ENCODE data around the gene BNIP3.

Gene BNIP3

GRCh38 chr10:131981429-131982184 lies at the start of gene BNIP3:
Gene BNIP3 (minus strand): TSS chr10:131981923. CDS start chr10:131981806, 117 bp downstream.
- no peaks in the 10 kb centered on the region for H3K27me3 ChIP-seq
- peaks cover under 1 to 25% (median 16%) of the 10 kb centered on the region in 11 experiments; a peak in 20 of 22 replicates for H3K9me3 ChIP-seq (replicated peaks in 1 of 11)
- peaks cover 0 to 23% (median 7%) of the 10 kb centered on the region in 11 experiments; a peak in 14 of 22 replicates for H3K36me3 ChIP-seq
- H3K4me3 ChIP-seq = peak within 1 kb of the TSS; percentile 82 to 96 (median 90)
- H3K4me2 ChIP-seq = peak within 1 kb of the TSS; percentile 90 to 99 (median 97)
- TF ChIP-seq Cebpa-rat (IDR thresholded peaks at IDR 0.05) = no peak
- H3K4me1 ChIP-seq = peaks cover 44 to 58% (median 54%) of the 10 kb centered on the region in 10 experiments
- H3K9ac ChIP-seq = peak within 1 kb of the TSS; percentile 82 to 93 (median 86)
- H3K27ac ChIP-seq = peak within 1 kb of the TSS; percentile 69 to 88 (median 81)
- peaks cover 35 to 50% (median 44%) of the 10 kb centered on the region in 11 experiments; a peak in 21 of 22 replicates for H4K20me1 ChIP-seq

- Histone ChIP-seq H3K9me3 (replicated peaks in 1 of 11) (0 out of 22 replicates have a peak, but pooled peaks cover 0 to 6% (median 0%) of the 10 kb centered on the region in 11 experiments), H3K36me3 (no peaks in the 10 kb centered on the region), H3K4me2 (no peak overlapping the region), H4K20me1 (peaks cover 0 to 9% (median 0%) of the 10 kb centered on the region in 11 experiments; a peak in 2 of 22 replicates), H3K27me3 (peaks cover 20 to 30% (median 25%) of the 10 kb centered on the region in 11 experiments), H3K9ac (no peak overlapping the region), H3K27ac (no peak overlapping the region), H3K4me1 (peaks cover 7 to 15% (median 13%) of the 10 kb centered on the region in 10 experiments; a peak in 17 of 20 replicates), H3K4me3 (no peak overlapping the region)
- TF ChIP-seq Cebpa-rat (IDR thresholded peaks at IDR 0.05) = no peak
Measured at GRCh38 chr10:132030898-132031463, 49.3 kb upstream of the BNIP3 start.

GRCh38 chr10:132028706-132029105 lies 47.0 kb upstream of the BNIP3 start:
- no peak for TF ChIP-seq Cebpa-rat (IDR thresholded peaks at IDR 0.05)
- no peak overlapping the region for H3K4me3 ChIP-seq
- H3K27ac ChIP-seq = no peak overlapping the region
- H3K36me3 ChIP-seq = no peaks in the 10 kb centered on the region
- peaks cover 6 to 16% (median 9%) of the 10 kb centered on the region in 11 experiments; a peak in 21 of 22 replicates for H3K27me3 ChIP-seq
- 0 out of 22 replicates have a peak overlapping the region, but pooled peaks of 1 of the 11 experiments have one; percentile 25 for H3K9ac ChIP-seq
- H3K4me1 ChIP-seq = peaks cover 7 to 15% (median 13%) of the 10 kb centered on the region in 10 experiments; a peak in 18 of 20 replicates
- peaks cover 0 to 2% (median 0%) of the 10 kb centered on the region in 11 experiments; a peak in 1 of 22 replicates for H4K20me1 ChIP-seq
- peak overlapping the region; percentile 21 to 70 (median 47) for H3K4me2 ChIP-seq
- 0 out of 22 replicates have a peak, but pooled peaks cover 0 to 6% (median 0%) of the 10 kb centered on the region in 11 experiments for H3K9me3 ChIP-seq (replicated peaks in 1 of 11)

GRCh38 chr10:132027423-132027983 lies 45.8 kb upstream of the BNIP3 start:
- H3K27me3 ChIP-seq = peaks cover 9 to 20% (median 12%) of the 10 kb centered on the region in 11 experiments; a peak in 21 of 22 replicates

GRCh38 chr10:132023092-132023811 lies 41.5 kb upstream of the BNIP3 start:
- H3K27me3 ChIP-seq = peaks cover 9 to 20% (median 12%) of the 10 kb centered on the region in 11 experiments; a peak in 21 of 22 replicates
- no peak for TF ChIP-seq Cebpa-rat (IDR thresholded peaks at IDR 0.05)
- no peak overlapping the region for H3K9ac ChIP-seq
- H3K36me3 ChIP-seq = no peaks in the 10 kb centered on the region
- H3K27ac ChIP-seq = no peak overlapping the region
- H3K4me2 ChIP-seq = peak overlapping the region; percentile 18 to 70 (median 28); a peak in 20 of 22 replicates
- peaks cover 0 to 11% (median 2%) of the 10 kb centered on the region in 10 experiments; a peak in 8 of 20 replicates for H3K4me1 ChIP-seq
- H3K9me3 ChIP-seq (replicated peaks in 1 of 11) = peaks cover 0 to 9% (median 0%) of the 10 kb centered on the region in 11 experiments; a peak in 2 of 22 replicates
- H3K4me3 ChIP-seq = no peak overlapping the region
- peaks cover 0 to 5% (median 0%) of the 10 kb centered on the region in 11 experiments; a peak in 1 of 22 replicates for H4K20me1 ChIP-seq

More at GRCh38 chr10:132027423-132027983, 45.8 kb upstream of the BNIP3 start:
- no peak overlapping the region for H3K9ac ChIP-seq
- H3K9me3 ChIP-seq (replicated peaks in 1 of 11) = 0 out of 22 replicates have a peak, but pooled peaks cover 0 to 6% (median 0%) of the 10 kb centered on the region in 11 experiments
- H4K20me1 ChIP-seq = peaks cover 0 to 5% (median 0%) of the 10 kb centered on the region in 11 experiments; a peak in 1 of 22 replicates
- H3K4me2 ChIP-seq = no peak overlapping the region
- H3K4me1 ChIP-seq = peaks cover 7 to 25% (median 16%) of the 10 kb centered on the region in 10 experiments; a peak in 18 of 20 replicates
- TF ChIP-seq Cebpa-rat (IDR thresholded peaks at IDR 0.05) = no peak
- no peak overlapping the region for H3K27ac ChIP-seq
- H3K36me3 ChIP-seq = no peaks in the 10 kb centered on the region
- no peak overlapping the region for H3K4me3 ChIP-seq

GRCh38 chr10:132022241-132022640 lies 40.5 kb upstream of the BNIP3 start:
- H3K9ac ChIP-seq = no peak overlapping the region
- TF ChIP-seq Cebpa-rat (IDR thresholded peaks at IDR 0.05) = no peak
- H3K9me3 ChIP-seq (replicated peaks in 1 of 11) = peaks cover 0 to 9% (median 0%) of the 10 kb centered on the region in 11 experiments; a peak in 2 of 22 replicates
- peaks cover 9 to 20% (median 12%) of the 10 kb centered on the region in 11 experiments; a peak in 21 of 22 replicates for H3K27me3 ChIP-seq
- peaks cover 0 to 5% (median 0%) of the 10 kb centered on the region in 11 experiments; a peak in 1 of 22 replicates for H4K20me1 ChIP-seq
- peaks cover 0 to 11% (median 2%) of the 10 kb centered on the region in 10 experiments; a peak in 6 of 20 replicates for H3K4me1 ChIP-seq
- no peak overlapping the region for H3K4me2 ChIP-seq
- no peaks in the 10 kb centered on the region for H3K36me3 ChIP-seq
- no peak overlapping the region for H3K27ac ChIP-seq
- H3K4me3 ChIP-seq = no peak overlapping the region

GRCh38 chr10:132021504-132022143 lies 39.9 kb upstream of the BNIP3 start:
- no peaks in the 10 kb centered on the region for H3K36me3 ChIP-seq
- H3K9ac ChIP-seq = no peak overlapping the region
- H4K20me1 ChIP-seq = peaks cover 0 to 5% (median 0%) of the 10 kb centered on the region in 11 experiments; a peak in 1 of 22 replicates
- no peak overlapping the region for H3K27ac ChIP-seq
- H3K4me1 ChIP-seq = peaks cover 0 to 11% (median 2%) of the 10 kb centered on the region in 10 experiments; a peak in 6 of 20 replicates
- no peak overlapping the region for H3K4me3 ChIP-seq
- H3K4me2 ChIP-seq = no peak overlapping the region
- no peak for TF ChIP-seq Cebpa-rat (IDR thresholded peaks at IDR 0.05)
- H3K27me3 ChIP-seq = peaks cover 9 to 20% (median 12%) of the 10 kb centered on the region in 11 experiments; a peak in 21 of 22 replicates
- H3K9me3 ChIP-seq (replicated peaks in 1 of 11) = peaks cover 0 to 9% (median 0%) of the 10 kb centered on the region in 11 experiments; a peak in 2 of 22 replicates
